ENCODE measurements around the gene NUP210. TPM values are rescaled to one million over a fixed set of nuclear protein-coding genes. Genes with fewer than 3 reads are reported as not detected.

NUP210 gene
- total and polyA plus RNA-seq, 2 experiments from 2014 or later, result 23.7 to 41.9 TPM

DNA sequence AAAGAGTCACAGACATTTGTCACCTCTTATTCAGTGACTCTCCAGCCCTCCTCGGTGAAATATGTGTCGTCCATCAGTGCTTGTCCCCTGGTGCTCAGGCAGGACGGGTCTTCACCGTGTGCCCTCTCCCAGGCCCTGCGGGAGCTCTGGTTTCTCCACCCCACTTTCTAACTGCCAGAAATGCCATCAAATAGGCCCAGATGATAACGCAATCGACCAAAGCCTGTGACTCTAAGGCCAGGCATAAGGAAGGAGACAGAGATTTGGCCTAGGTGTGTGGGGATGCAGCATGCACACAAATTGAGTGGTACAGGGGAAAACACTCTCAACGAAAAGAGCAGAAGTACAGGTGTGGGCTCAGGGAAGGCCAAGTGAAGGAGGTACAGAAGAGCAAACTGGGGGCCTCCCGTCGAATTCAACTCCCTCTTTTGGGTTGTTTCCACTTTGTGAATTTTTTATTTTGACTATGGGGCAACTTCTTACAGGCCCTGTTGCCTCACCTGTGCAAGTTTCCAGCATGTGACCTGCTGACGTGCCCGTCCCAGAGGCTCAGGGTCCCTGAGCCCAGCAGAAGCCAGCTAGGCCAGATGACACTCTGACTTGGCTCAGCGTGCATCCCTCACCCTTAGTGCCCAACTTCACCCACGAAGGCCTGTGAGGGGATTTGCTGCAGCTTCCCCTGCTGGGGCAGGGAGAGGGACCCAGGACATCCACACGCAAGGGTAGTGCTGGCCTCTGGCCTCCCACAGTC lies 4.7 kb downstream of the NUP210 start:
- H3K27me3 ChIP-seq, result no peaks in the 10 kb centered on the region
- no peaks in the 10 kb centered on the region for H3K9me3 ChIP-seq (ENCODE audit: low read depth)
- DNase-seq (ENCODE audit: low read depth in 1 of 2, low spot score in 1 of 2), result no peak
- H3K4me3 ChIP-seq, result no peak overlapping the region
- TF ChIP-seq, protein P1, sequence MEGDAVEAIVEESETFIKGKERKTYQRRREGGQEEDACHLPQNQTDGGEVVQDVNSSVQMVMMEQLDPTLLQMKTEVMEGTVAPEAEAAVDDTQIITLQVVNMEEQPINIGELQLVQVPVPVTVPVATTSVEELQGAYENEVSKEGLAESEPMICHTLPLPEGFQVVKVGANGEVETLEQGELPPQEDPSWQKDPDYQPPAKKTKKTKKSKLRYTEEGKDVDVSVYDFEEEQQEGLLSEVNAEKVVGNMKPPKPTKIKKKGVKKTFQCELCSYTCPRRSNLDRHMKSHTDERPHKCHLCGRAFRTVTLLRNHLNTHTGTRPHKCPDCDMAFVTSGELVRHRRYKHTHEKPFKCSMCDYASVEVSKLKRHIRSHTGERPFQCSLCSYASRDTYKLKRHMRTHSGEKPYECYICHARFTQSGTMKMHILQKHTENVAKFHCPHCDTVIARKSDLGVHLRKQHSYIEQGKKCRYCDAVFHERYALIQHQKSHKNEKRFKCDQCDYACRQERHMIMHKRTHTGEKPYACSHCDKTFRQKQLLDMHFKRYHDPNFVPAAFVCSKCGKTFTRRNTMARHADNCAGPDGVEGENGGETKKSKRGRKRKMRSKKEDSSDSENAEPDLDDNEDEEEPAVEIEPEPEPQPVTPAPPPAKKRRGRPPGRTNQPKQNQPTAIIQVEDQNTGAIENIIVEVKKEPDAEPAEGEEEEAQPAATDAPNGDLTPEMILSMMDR (IDR thresholded peaks at IDR 0.05; ENCODE audit: low read depth, low read length), result no peak
- no peaks in the 10 kb centered on the region for H3K4me1 ChIP-seq (ENCODE audit: low read depth)
- H3K36me3 ChIP-seq, result no peaks in the 10 kb centered on the region
- no peak overlapping the region for H3K27ac ChIP-seq

DNA sequence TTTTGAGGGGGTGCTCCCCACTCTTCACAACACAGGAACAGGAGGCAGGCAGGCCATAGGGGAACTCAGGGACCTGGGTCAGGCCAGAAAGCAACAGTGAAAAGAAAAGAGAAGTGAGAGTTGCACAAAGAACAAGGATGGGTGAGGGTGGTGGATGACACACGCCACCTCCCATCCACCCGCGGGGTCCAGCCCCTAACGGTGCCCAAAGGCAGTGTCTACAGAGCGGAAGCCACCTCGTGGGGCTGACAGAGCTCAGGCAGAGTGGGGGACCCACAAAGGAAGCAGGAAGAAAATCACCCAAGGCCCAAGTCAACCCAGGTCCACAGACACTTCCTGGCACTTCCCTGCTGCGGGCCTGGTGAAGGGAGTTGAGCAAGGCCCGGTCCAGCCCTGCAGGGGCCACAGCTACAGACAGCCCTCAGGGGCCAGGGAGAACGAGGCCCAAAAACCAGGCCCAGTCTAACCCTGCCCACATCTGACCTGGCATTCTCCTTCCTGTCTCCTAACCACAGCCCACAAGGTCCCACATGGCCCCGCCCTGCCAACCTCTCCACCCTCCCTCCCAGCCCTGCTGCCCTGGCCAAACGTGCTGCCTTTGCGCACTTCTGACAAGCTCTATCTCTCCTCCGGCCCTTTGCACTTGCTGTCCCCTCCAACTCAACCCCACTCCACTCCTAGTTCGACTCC lies 5.9 kb downstream of the NUP210 start:
- TF ChIP-seq, protein P1 (IDR thresholded peaks at IDR 0.05; ENCODE audit: low read depth, low read length), result no peak
- H3K9me3 ChIP-seq (ENCODE audit: low read depth), result no peaks in the 10 kb centered on the region
- no peak overlapping the region for H3K4me3 ChIP-seq
- DNase-seq (ENCODE audit: low read depth in 1 of 2, low spot score in 1 of 2), result no peak
- no peaks in the 10 kb centered on the region for H3K4me1 ChIP-seq (ENCODE audit: low read depth)
- H3K27ac ChIP-seq, result no peak overlapping the region
- no peaks in the 10 kb centered on the region for H3K27me3 ChIP-seq
- no peaks in the 10 kb centered on the region for H3K36me3 ChIP-seq

DNA sequence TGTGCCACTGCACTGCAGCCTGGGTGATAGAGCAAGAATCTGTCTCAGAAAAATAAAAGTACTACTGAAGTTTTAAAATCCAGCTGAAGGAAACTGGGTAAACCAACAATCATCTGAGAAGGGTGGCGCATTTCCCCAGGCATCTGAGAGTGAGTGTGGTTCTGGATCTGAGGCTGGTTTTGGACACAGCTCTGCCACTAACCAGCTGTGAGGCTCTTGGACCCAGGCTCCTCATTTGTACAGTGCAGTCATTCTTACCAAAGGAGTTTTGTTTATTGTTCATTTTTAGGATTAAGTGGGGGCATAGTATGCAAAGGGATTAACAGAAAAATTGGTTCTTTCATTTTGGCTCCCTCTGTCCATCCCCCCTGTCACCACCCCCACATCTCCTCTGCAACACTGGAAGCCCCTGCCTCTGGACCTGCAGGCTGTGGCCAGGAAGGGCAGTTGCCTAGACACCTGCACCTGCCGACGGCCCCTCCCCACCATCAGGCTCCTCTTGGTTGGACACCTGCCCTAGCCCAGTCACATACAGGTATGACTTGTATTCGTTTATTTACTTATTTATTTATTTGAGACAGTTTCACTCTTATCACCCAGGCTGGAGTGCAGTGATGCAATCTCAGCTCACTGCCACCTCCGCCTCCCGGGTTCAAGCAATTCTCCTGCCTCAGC lies 8.8 kb downstream of the NUP210 start:
- Histone ChIP-seq H3K27me3 (no peaks in the 10 kb centered on the region), H3K9me3 (ENCODE audit: low read depth) (no peaks in the 10 kb centered on the region), H3K4me1 (ENCODE audit: low read depth) (no peaks in the 10 kb centered on the region), H3K36me3 (no peaks in the 10 kb centered on the region), H3K4me3 (no peak overlapping the region), H3K27ac (no peak overlapping the region)
- TF ChIP-seq, protein P1 (IDR thresholded peaks at IDR 0.05; ENCODE audit: low read depth, low read length), result no peak
- DNase-seq (ENCODE audit: low read depth in 1 of 2, low spot score in 1 of 2), result no peak

- no peak for DNase-seq (ENCODE audit: low read depth in 1 of 2, low spot score in 1 of 2)
Observed at GRCh38 chr3:13408890-13409289, 11.2 kb downstream of the NUP210 start.

DNA sequence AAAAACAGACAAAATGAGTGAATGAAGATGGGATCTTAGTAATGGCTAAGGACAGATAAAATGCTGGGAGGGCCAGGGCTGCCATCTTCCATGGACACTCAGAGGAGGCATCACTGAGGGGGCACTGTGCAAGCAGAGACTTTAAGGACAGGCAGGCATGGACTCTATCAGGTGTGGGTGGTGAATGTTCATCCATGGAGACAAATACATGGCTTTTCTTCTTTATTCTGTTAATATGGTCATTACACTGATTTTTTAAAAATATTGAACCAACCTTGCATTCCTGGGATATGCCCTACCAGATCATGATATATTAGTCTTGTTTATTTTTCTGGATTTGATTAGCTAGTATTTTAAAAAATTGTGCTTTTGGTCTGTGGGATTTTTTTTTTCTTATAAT lies 12.2 kb downstream of the NUP210 start:
- no peak overlapping the region for H3K27ac ChIP-seq
- no peaks in the 10 kb centered on the region for H3K9me3 ChIP-seq (ENCODE audit: low read depth)
- H3K27me3 ChIP-seq, result no peaks in the 10 kb centered on the region
- H3K4me1 ChIP-seq (ENCODE audit: low read depth), result no peaks in the 10 kb centered on the region
- no peak for DNase-seq (ENCODE audit: low read depth in 1 of 2, low spot score in 1 of 2)
- H3K4me3 ChIP-seq, result no peak overlapping the region
- TF ChIP-seq, protein P1 (IDR thresholded peaks at IDR 0.05; ENCODE audit: low read depth, low read length), result no peak
- H3K36me3 ChIP-seq, result no peaks in the 10 kb centered on the region

More at GRCh38 chr3:13408890-13409289, 11.2 kb downstream of the NUP210 start:
- Histone ChIP-seq H3K36me3 (no peaks in the 10 kb centered on the region), H3K4me1 (ENCODE audit: low read depth) (no peaks in the 10 kb centered on the region), H3K4me3 (no peak overlapping the region), H3K27me3 (no peaks in the 10 kb centered on the region), H3K9me3 (ENCODE audit: low read depth) (no peaks in the 10 kb centered on the region), H3K27ac (no peak overlapping the region)
- TF ChIP-seq, protein P1 (IDR thresholded peaks at IDR 0.05; ENCODE audit: low read depth, low read length), result no peak

All from cardiac muscle cell (in vitro differentiated cells and primary cell).